HepG2 (cell line): ENCODE measurements around the gene HPCAL1. TPM values are rescaled to one million over a fixed set of nuclear protein-coding genes. Genes with fewer than 3 reads are reported as not detected.
A peak's percentile ranks its signal among the peaks of the same experiment; 100 is the strongest.

Source experiments
- AHR ChIP-seq: IDR thresholded peaks from 2 replicates; pipeline ENCODE4 v1.6.1; 2018; ENCODE audit warnings: missing genetic modification reagents, missing compliant biosample characterization
- CENPBD1 ChIP-seq: sonication (generic); formaldehyde crosslinking; IDR thresholded peaks from 2 replicates; pipeline ENCODE4 v1.8.0; 2022; ENCODE audit warnings: missing genetic modification reagents, low read depth, mild to moderate bottlenecking, borderline replicate concordance
- CENPT ChIP-seq: sonication (generic); formaldehyde crosslinking; IDR thresholded peaks from 2 replicates; pipeline ENCODE4 v1.8.0; 2022; ENCODE audit warnings: low read depth, mild to moderate bottlenecking, moderate library complexity, missing genetic modification reagents
- CREBL2 ChIP-seq: sonication (generic); formaldehyde crosslinking; IDR thresholded peaks from 2 replicates; pipeline ENCODE4 v1.8.1; 2023; ENCODE audit warnings: missing genetic modification reagents, mild to moderate bottlenecking, borderline replicate concordance
- FLYWCH1 ChIP-seq: sonication (generic); formaldehyde crosslinking; IDR thresholded peaks from 2 replicates; pipeline ENCODE4 v1.8.1; 2023; ENCODE audit warnings: mild to moderate bottlenecking, missing genetic modification reagents
- FOSL1 ChIP-seq: sonication (generic); formaldehyde crosslinking; IDR thresholded peaks from 2 replicates; pipeline ENCODE4 v1.9.0; 2021; ENCODE audit warnings: missing genetic modification reagents, borderline replicate concordance
- HDAC6 ChIP-seq: fragments of 200-600 bp; sonication (generic); IDR thresholded peaks from 2 replicates; pipeline ENCODE4 v1.7.0; 2017; ENCODE audit warnings: mild to moderate bottlenecking, antibody characterized with exemption, low read length, low read depth
- IKZF4 ChIP-seq: sonication (generic); formaldehyde crosslinking; IDR thresholded peaks from 2 replicates; pipeline ENCODE4 v1.5.1; 2020; ENCODE audit warnings: borderline replicate concordance, mild to moderate bottlenecking, low read depth, missing genetic modification reagents; ENCODE audit errors: not compliant biosample characterization
- MYC ChIP-seq: sonication (generic); formaldehyde crosslinking; IDR thresholded peaks from 2 replicates; pipeline ENCODE4 v1.9.0; 2021; ENCODE audit warnings: missing genetic modification reagents, borderline replicate concordance
- NAIF1 ChIP-seq: sonication (generic); formaldehyde crosslinking; IDR thresholded peaks from 2 replicates; pipeline ENCODE4 v1.5.0; 2020; ENCODE audit warnings: mild to moderate bottlenecking, missing genetic modification reagents, borderline replicate concordance
- PLSCR1 ChIP-seq: sonication (generic); formaldehyde crosslinking; IDR thresholded peaks from 2 replicates; pipeline ENCODE4 v1.5.0; 2020; ENCODE audit warnings: missing genetic modification reagents, mild to moderate bottlenecking, borderline replicate concordance
- REST ChIP-seq, 2 experiments: IDR thresholded peaks; 2 replicates each; pipeline ENCODE4 v1.6.1; 2011 to 2012; ENCODE audit warnings: low read length in 2 of 2, borderline replicate concordance in 1 of 2, low read depth in 1 of 2, mild to moderate bottlenecking in 1 of 2, moderate library complexity in 1 of 2
- SCMH1 ChIP-seq: sonication (generic); formaldehyde crosslinking; IDR thresholded peaks from 2 replicates; pipeline ENCODE4 v1.9.0; 2021; ENCODE audit warnings: missing genetic modification reagents, mild to moderate bottlenecking, borderline replicate concordance
- SMC3 ChIP-seq: IDR thresholded peaks from 2 replicates; pipeline ENCODE4 v1.6.1; 2011; ENCODE audit warnings: low read length, improper control_type of control experiment
- TFAP4 ChIP-seq: sonication (generic); IDR thresholded peaks from 2 replicates; pipeline ENCODE4 v1.6.1; 2016; ENCODE audit warnings: low read depth, borderline replicate concordance
- ZFP1 ChIP-seq: IDR thresholded peaks from 2 replicates; pipeline ENCODE4 v1.6.1; 2016
- ZNF605 ChIP-seq: sonication (generic); formaldehyde crosslinking; IDR thresholded peaks from 2 replicates; pipeline ENCODE4 v1.8.0; 2022; ENCODE audit warnings: mild to moderate bottlenecking, missing genetic modification reagents
- ZNF629 ChIP-seq: sonication (generic); formaldehyde crosslinking; conservative IDR thresholded peaks from 2 replicates; pipeline ENCODE4 v1.5.0; 2020; ENCODE audit warnings: missing genetic modification reagents
- ZNF83 ChIP-seq: sonication (generic); formaldehyde crosslinking; IDR thresholded peaks from 2 replicates; pipeline ENCODE4 v1.4.0; 2020; ENCODE audit warnings: missing genetic modification reagents, mild to moderate bottlenecking, borderline replicate concordance
- polyA plus RNA-seq, 8 experiments: library from polyadenylated mRNA; depleted of rRNA in 3 of 8; stranded (reverse) in 7 of 8; unstranded in 1 of 8; fragments of >200 nt; fragmentation: Illumina TruSeq in 4 of 8; extraction: Trizol in 4 of 8; gene quantifications; 2 replicates each; pipeline versions ENCODE4 v1.2.1 to v1.2.3, GENCODE V29; 2011 to 2016; ENCODE audit warnings: low read depth in 4 of 8, missing spikeins in 1 of 8, mixed read lengths in 1 of 8; ENCODE audit not compliant: insufficient read depth in 1 of 8
- total RNA-seq, 5 experiments: library from RNA; depleted of rRNA; stranded (reverse); fragments of >200 nt; fragmentation: Illumina TruSeq; extraction: Trizol; gene quantifications; 2 replicates each; pipeline ENCODE4 v1.2.3, GENCODE V29; 2016; ENCODE audit warnings: low read depth in 1 of 5
- TF ChIP-seq, protein P1 (sequence below): sonication (generic); formaldehyde crosslinking; IDR thresholded peaks from 2 replicates; pipeline ENCODE4 v1.9.0; 2022; ENCODE audit warnings: low read depth, missing genetic modification reagents

Gene HPCAL1
- total and polyA plus RNA-seq, 2 of the 13 experiments (the other 11 are each of a cell fraction or from before 2014, with no cell fraction given) = 29.5 to 29.9 TPM

DNA sequence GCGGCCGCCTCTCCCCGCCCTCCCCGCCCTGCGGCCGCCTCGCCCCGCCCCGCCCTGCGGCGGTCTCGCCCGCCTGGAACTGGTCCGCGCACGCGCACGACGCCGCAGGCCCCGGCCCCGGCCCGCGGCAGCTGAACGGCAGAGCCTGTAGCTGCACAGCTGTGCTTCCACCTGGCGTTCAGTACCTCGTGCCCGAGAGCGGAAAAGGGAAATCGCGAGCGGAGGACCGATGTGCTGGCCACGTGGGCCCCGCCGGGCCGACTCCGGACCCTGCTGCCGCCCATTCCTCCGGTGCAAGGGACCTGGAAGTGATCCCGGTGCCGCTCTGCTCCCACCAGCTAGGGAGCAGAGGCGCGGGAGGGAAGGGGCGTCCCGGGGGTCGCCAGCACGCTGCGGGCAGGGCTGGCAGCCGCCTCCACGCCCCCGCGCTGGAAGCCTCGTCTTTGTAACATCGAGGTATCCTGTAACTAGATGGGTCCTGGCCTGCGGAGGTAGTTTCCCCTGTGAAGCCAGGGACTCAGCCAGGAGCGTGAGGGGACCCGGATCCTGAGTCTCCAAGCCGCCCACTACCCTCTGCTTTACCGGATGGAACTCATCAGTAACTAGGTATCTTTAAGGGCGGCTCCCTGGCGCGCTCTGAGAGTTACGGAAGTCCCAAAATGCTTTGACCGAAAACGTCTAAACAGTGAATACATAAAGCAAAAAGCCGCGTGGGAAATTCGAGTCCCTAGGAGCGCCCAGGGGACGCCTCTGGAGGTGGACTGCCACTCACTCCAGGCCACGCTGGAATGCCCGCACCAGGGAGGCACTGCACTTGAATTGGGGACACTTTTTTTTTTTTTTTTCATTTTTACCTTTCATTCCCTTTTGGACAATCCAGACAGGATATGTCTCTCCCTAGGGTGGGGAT, 146.1 kb downstream of the HPCAL1 start (continued):
- TF ChIP-seq HDAC6 (no peak), IKZF4 (CRISPR knock-in tag) (peak; percentile 99), SMC3 (no peak), SCMH1 (CRISPR knock-in tag) (no peak), TFAP4 (peak; percentile 97), FOSL1 (CRISPR knock-in tag) (peak; percentile 65; the same call in 1 of the 2 replicates), NAIF1 (CRISPR knock-in tag) (peak; percentile 92; the same call in 1 of the 2 replicates), CENPBD1 (CRISPR knock-in tag) (peak; percentile 75; the same call in 1 of the 2 replicates), CREBL2 (CRISPR knock-in tag) (peak; percentile 100), ZNF83 (CRISPR knock-in tag) (peak; percentile 99), FLYWCH1 (CRISPR knock-in tag) (peak; percentile 98), REST (IDR thresholded peaks at IDR 0.05; ENCODE audit: borderline replicate concordance in 1 of 2, low read depth in 1 of 2, low read length in 2 of 2) (peak in 1 of 2 experiments; percentile 62; a peak in 1 of 4 replicates), PLSCR1 (CRISPR knock-in tag) (peak; percentile 98), CENPT (CRISPR knock-in tag) (peak; percentile 99), ZNF605 (CRISPR knock-in tag) (peak; percentile 99), ZNF629 (peak; percentile 79), MYC (CRISPR knock-in tag) (peak; percentile 100), AHR (CRISPR knock-in tag) (peak; percentile 98), ZFP1 (0 out of 2 replicates have a peak, but pooled peaks have one; percentile 53)
- TF ChIP-seq, protein P1, sequence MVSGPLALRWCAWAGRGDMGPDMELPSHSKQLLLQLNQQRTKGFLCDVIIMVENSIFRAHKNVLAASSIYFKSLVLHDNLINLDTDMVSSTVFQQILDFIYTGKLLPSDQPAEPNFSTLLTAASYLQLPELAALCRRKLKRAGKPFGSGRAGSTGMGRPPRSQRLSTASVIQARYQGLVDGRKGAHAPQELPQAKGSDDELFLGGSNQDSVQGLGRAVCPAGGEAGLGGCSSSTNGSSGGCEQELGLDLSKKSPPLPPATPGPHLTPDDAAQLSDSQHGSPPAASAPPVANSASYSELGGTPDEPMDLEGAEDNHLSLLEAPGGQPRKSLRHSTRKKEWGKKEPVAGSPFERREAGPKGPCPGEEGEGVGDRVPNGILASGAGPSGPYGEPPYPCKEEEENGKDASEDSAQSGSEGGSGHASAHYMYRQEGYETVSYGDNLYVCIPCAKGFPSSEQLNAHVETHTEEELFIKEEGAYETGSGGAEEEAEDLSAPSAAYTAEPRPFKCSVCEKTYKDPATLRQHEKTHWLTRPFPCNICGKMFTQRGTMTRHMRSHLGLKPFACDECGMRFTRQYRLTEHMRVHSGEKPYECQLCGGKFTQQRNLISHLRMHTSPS = peak; percentile 85
